ENCODE results near the gene GYPE. TPM values are rescaled to one million over a fixed set of nuclear protein-coding genes. Genes with fewer than 3 reads are reported as not detected.
"Not testable (repeated sequence)": the region's sequence is repeated elsewhere in the genome, so short reads cannot be mapped to it uniquely, and the experiment has no call there.

GYPE gene
- total RNA-seq (2013; cell fraction: nucleolus; rRNA removed) = 1.9 and 2.6 TPM in 2 replicates
- 0.68 and 1.3 TPM in 2 replicates for total RNA-seq (2014; rRNA removed)
- 1.1 TPM in 2 replicates for total RNA-seq (2014; rRNA removed; fragmentation: Illumina TruSeq; extraction: Trizol)
- total RNA-seq (2021) = 1.5 TPM in 2 replicates
- 0.91 TPM for polyA plus RNA-seq (2011; ENCODE audit: low read depth)
- polyA plus RNA-seq (2011; rRNA removed) = 0.60 and 0.63 TPM in 2 replicates
- polyA plus RNA-seq (2011; cell fraction: cytosol; rRNA removed) = 0.23 and 0.28 TPM in 2 replicates
- 0.31 and 0.72 TPM in 2 replicates for polyA plus RNA-seq (2011; cell fraction: nucleus; rRNA removed)
- 0.92 and 0.98 TPM in 2 replicates for polyA plus RNA-seq (2012)
- polyA plus RNA-seq (2014; fragmentation: Illumina TruSeq; extraction: Trizol) = 2.0 and 2.8 TPM in 2 replicates
- polyA plus RNA-seq (2014; fragmentation: Nextera tagmentation; extraction: Ambion mirVana) = under 1 TPM; 0.66 to 0.91 TPM
- 0.74 and 0.78 TPM in 2 replicates for polyA plus RNA-seq (2014; rRNA removed)
- 1 to 10 TPM in 1 of 2 experiments, under 1 TPM in 1; 0.75 to 1.1 TPM for polyA plus RNA-seq (2016; fragmentation: Nextera tagmentation; extraction: Ambion mirVana)
- polyA minus RNA-seq (2011; rRNA and poly(A)+ RNA removed) = 0.41 and 0.51 TPM in 2 replicates
- polyA minus RNA-seq (2011; cell fraction: cytosol; rRNA and poly(A)+ RNA removed) = not detected in 2 replicates
- 0.24 and 0.57 TPM in 2 replicates for polyA minus RNA-seq (2011; cell fraction: nucleus; rRNA and poly(A)+ RNA removed)
- Bru-seq, nascent RNA = percentile 50 among the genes with signal in this experiment
- percentile 46 among the genes with signal in this experiment for BruChase-seq, experiment 1, labeled RNA remaining after a 6-hour chase
- percentile 47 among the genes with signal in this experiment for BruChase-seq, experiment 2, labeled RNA remaining after a 2-hour chase
- long read RNA-seq, experiment 1 = 0 reads
- long read RNA-seq, experiment 2, partial matches to known transcripts = 1 of 3 reads
- long read RNA-seq, experiment 2, other reads (novel, unspliced or antisense) = 2 of 3 reads

GRCh38 chr4:143905440-143905839, at the start of gene GYPE:
Gene GYPE, minus strand, starts transcription at chr4:143905559. Its CDS starts 52 bp downstream, at chr4:143905507.
- H3K9ac ChIP-seq (ENCODE audit: control insufficient read depth, insufficient read depth, low read length); H3K4me1 ChIP-seq (ENCODE audit: control insufficient read depth, insufficient read depth, low read length); H3K27me3 ChIP-seq (replicated peaks in 1 of 2; ENCODE audit: control insufficient read depth in 2 of 2, insufficient read depth in 2 of 2, low read length in 1 of 2); FAIRE-seq; SMC1A ChIA-PET (ENCODE audit: uncharacterized antibody, unreplicated experiment); BruUV-seq (replicated peaks); H3K36me3 ChIP-seq (ENCODE audit: control insufficient read depth in 2 of 2, insufficient read depth in 2 of 2, low read length in 1 of 2); H3K79me2 ChIP-seq (ENCODE audit: control insufficient read depth, insufficient read depth, low read length); H4K20me1 ChIP-seq (ENCODE audit: control insufficient read depth, insufficient read depth); ATAC-seq; H3K27ac ChIP-seq (ENCODE audit: control insufficient read depth, insufficient read depth); RAD21 ChIA-PET (ENCODE audit: unreplicated experiment); H3K4me3 ChIP-seq; H2AFZ ChIP-seq (ENCODE audit: control insufficient read depth, low read depth, low read length); DNase-seq (ENCODE audit: low read depth, low spot score); POLR2A ChIA-PET; H3K4me2 ChIP-seq (ENCODE audit: control insufficient read depth, insufficient read depth); intact Hi-C loops (cut with micrococcal nuclease; ENCODE audit: unreplicated experiment); H3K9me3 ChIP-seq (replicated peaks; ENCODE audit: control insufficient read depth, insufficient read depth, low read length): not testable (repeated sequence)
- CTCF ChIA-PET = interaction anchor here (1.0 kb wide), 1 partner anchor 697 kb away, joined by 3 read pairs; no protein-coding TSS in a partner anchor
- in situ Hi-C loops (cut with MboI) = loop anchor here (25.0 kb wide), 1 partner anchor 343 kb away; no protein-coding TSS in a partner anchor
- WGBS (ENCODE audit: insufficient coverage, insufficient replicate concordance, low lambda C conversion rate, missing lambda C conversion rate) = 8% methylated on average over 2 of the region's 2 CpGs

- H3K4me1 ChIP-seq (ENCODE audit: control insufficient read depth, insufficient read depth, low read length); H3K9ac ChIP-seq (ENCODE audit: control insufficient read depth, insufficient read depth, low read length); POLR2A ChIA-PET; H3K79me2 ChIP-seq (ENCODE audit: control insufficient read depth, insufficient read depth, low read length); H3K36me3 ChIP-seq (ENCODE audit: control insufficient read depth in 2 of 2, insufficient read depth in 2 of 2, low read length in 1 of 2); CTCF ChIA-PET; H3K27me3 ChIP-seq (replicated peaks in 1 of 2; ENCODE audit: control insufficient read depth in 2 of 2, insufficient read depth in 2 of 2, low read length in 1 of 2); H3K4me2 ChIP-seq (ENCODE audit: control insufficient read depth, insufficient read depth); intact Hi-C loops (cut with micrococcal nuclease; ENCODE audit: unreplicated experiment); RAD21 ChIA-PET (ENCODE audit: unreplicated experiment); H3K4me3 ChIP-seq; H2AFZ ChIP-seq (ENCODE audit: control insufficient read depth, low read depth, low read length); FAIRE-seq; SMC1A ChIA-PET (ENCODE audit: uncharacterized antibody, unreplicated experiment); DNase-seq (ENCODE audit: low read depth, low spot score); ATAC-seq; H4K20me1 ChIP-seq (ENCODE audit: control insufficient read depth, insufficient read depth); H3K9me3 ChIP-seq (replicated peaks; ENCODE audit: control insufficient read depth, insufficient read depth, low read length); H3K27ac ChIP-seq (ENCODE audit: control insufficient read depth, insufficient read depth); in situ Hi-C loops (cut with MboI); BruUV-seq (replicated peaks): not testable (repeated sequence)
These were observed 46.2 kb upstream of the GYPE start for GRCh38 chr4:143951458-143951972.

DNA sequence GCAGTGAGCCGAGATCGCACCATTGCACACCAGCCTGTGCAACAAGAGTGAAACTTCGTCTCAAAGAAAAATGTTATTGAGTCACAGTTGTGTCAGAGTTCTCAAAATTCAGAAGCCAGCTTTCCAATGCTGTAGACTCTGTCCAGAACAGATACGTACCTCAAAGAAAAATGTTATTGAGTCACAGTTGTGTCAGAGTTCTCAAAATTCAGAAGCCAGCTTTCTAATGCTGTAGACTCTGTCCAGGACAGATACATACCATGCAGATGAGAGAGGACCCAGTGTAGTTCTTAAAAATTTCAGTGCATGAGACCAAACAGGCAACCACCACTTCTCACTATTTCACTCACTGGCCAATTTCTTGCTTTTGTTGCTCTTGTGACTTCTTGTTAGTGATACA, 45.6 kb upstream of the GYPE start:
- POLR2A ChIA-PET; H3K79me2 ChIP-seq (ENCODE audit: control insufficient read depth, insufficient read depth, low read length); H2AFZ ChIP-seq (ENCODE audit: control insufficient read depth, low read depth, low read length); H3K27me3 ChIP-seq (replicated peaks in 1 of 2; ENCODE audit: control insufficient read depth in 2 of 2, insufficient read depth in 2 of 2, low read length in 1 of 2); intact Hi-C loops (cut with micrococcal nuclease; ENCODE audit: unreplicated experiment); CTCF ChIA-PET; H4K20me1 ChIP-seq (ENCODE audit: control insufficient read depth, insufficient read depth); DNase-seq (ENCODE audit: low read depth, low spot score); H3K36me3 ChIP-seq (ENCODE audit: control insufficient read depth in 2 of 2, insufficient read depth in 2 of 2, low read length in 1 of 2); H3K9ac ChIP-seq (ENCODE audit: control insufficient read depth, insufficient read depth, low read length); H3K9me3 ChIP-seq (replicated peaks; ENCODE audit: control insufficient read depth, insufficient read depth, low read length); H3K4me3 ChIP-seq; ATAC-seq; FAIRE-seq; BruUV-seq (replicated peaks); H3K4me2 ChIP-seq (ENCODE audit: control insufficient read depth, insufficient read depth); SMC1A ChIA-PET (ENCODE audit: uncharacterized antibody, unreplicated experiment); in situ Hi-C loops (cut with MboI); H3K27ac ChIP-seq (ENCODE audit: control insufficient read depth, insufficient read depth); RAD21 ChIA-PET (ENCODE audit: unreplicated experiment); H3K4me1 ChIP-seq (ENCODE audit: control insufficient read depth, insufficient read depth, low read length): not testable (repeated sequence)
- WGBS (ENCODE audit: insufficient coverage, insufficient replicate concordance, low lambda C conversion rate, missing lambda C conversion rate) = 48% methylated on average over 4 of the region's 4 CpGs

All from GM12878 (cell line).